ENCODE data around the gene QDPR.
A peak's percentile ranks its signal among the peaks of the same experiment; 100 is the strongest.

The QDPR gene

GRCh38 chr4:17526695-17527477, 15.0 kb upstream of the QDPR start:
- FAIRE-seq = no peak

- no peak for FAIRE-seq
Observed at GRCh38 chr4:17523662-17524061, 11.8 kb upstream of the QDPR start.

GRCh38 chr4:17521595-17521994, 9.7 kb upstream of the QDPR start:
- FAIRE-seq = no peak

- FAIRE-seq = no peak
Observed at GRCh38 chr4:17517664-17518063, 5.8 kb upstream of the QDPR start.

GRCh38 chr4:17516980-17517379, 5.1 kb upstream of the QDPR start:
- no peak for FAIRE-seq

DNA sequence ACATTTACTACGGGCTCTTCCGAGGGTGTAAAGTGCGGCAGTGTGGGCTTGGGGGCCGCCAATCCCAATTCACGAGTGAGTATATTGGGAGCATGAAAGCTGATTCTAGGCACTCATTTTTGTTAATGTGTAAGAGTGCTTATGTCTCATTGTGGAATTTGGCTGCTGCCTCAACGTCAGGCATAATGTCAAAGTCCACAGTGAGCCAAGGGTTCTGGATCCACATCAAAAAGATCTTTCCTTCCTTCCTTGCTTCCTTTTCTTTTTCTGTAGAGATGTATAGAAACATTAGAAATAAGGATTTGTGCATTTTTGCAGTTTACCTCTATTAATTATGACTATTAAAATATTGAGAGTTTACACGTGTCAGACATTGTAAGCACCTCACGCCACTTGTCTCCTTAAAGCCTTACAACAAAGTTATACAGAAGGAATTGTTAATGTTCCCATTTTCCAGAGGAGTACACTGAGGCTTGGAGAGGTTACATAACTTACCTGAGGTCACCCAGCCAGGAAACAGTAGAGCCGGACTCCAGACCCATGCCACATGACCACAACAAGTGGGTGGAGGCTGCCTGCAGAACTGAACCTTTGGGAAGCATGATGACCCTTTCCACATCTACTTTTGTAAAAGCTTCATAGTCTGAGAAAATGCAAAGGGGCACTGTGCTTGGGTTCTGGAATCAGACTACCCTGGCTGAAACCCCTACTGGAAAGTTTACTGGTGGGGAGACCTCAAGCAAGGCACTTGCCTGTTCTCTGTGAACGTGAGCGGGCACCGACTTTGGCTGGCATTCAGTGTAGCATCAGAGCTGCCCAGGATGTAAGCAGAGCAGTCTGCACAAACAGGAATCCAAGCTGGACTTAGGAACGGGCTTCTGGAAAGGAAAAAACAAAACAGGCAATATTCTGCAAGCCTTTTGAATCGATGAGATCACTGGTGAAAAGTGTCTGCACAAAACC, 3.8 kb upstream of the QDPR start:
- FAIRE-seq = no peak

GRCh38 chr4:17514865-17515264, 3.0 kb upstream of the QDPR start, which contains the start of gene CLRN2:
Gene CLRN2, plus strand, starts transcription at chr4:17515165. Its CDS starts 102 bp downstream, at chr4:17515267.
- FAIRE-seq = no peak

GRCh38 chr4:17512973-17513665, 1.2 kb upstream of the QDPR start:
- no peak for FAIRE-seq

GRCh38 chr4:17511509-17511949, 361 bp downstream of the QDPR start:
- FAIRE-seq = no peak

DNA sequence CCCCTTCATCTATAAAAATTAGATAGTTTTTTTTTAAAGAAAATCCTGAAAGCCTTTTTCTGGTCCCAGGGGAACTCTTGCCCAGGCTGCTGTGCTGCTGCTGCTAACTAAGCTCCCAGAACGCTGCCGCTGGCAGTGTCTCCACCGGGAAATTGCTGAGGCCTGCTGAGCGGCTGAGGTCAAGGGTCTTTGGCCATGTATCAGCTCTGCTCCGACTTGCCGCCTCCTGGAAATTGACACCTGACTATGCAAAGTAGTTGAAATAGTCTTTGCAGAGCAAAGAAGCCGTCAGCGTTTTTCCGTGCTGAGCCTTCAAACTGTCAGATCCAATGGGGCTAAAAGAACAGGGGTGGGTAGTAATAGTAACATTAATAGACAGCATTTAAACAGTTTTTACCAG, 839 bp downstream of the QDPR start:
- FAIRE-seq = no peak

GRCh38 chr4:17510582-17510981, 1.3 kb downstream of the QDPR start:
- FAIRE-seq = no peak

GRCh38 chr4:17504081-17504480, 7.8 kb downstream of the QDPR start:
- no peak for FAIRE-seq

GRCh38 chr4:17502756-17503155, 9.1 kb downstream of the QDPR start:
- FAIRE-seq = no peak

- no peak for FAIRE-seq
Observed at GRCh38 chr4:17500574-17500973, 11.3 kb downstream of the QDPR start.

DNA sequence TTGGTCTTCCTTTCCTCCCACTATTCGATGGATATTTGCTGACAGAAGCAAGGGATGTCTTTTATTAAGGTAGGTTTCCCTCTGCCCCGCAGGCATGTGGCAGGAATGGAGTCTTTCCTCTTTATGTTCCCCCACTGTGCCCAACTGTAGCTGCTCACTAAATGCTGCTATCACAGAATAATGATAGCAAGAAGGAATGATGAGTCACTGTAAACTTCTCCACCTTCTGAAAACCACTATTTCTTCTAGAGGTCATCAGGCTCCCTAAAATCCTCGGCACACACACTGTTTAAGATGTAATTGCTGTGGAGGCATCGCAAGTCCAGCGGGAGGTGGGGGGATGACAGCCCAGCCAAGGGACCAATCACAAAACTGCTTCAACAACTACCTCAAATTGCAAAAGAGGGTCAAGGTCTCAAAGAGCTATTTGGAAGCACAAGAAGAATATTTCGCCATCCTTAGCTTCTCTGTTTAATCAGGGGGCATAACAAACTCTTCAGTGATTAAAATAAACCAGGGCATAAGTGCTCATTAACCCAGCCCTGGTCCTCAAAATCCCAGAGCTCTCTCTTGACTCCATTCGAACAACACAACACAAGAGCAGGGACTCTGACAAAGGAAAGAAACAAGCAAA, 13.9 kb downstream of the QDPR start:
- no peak for FAIRE-seq

DNA sequence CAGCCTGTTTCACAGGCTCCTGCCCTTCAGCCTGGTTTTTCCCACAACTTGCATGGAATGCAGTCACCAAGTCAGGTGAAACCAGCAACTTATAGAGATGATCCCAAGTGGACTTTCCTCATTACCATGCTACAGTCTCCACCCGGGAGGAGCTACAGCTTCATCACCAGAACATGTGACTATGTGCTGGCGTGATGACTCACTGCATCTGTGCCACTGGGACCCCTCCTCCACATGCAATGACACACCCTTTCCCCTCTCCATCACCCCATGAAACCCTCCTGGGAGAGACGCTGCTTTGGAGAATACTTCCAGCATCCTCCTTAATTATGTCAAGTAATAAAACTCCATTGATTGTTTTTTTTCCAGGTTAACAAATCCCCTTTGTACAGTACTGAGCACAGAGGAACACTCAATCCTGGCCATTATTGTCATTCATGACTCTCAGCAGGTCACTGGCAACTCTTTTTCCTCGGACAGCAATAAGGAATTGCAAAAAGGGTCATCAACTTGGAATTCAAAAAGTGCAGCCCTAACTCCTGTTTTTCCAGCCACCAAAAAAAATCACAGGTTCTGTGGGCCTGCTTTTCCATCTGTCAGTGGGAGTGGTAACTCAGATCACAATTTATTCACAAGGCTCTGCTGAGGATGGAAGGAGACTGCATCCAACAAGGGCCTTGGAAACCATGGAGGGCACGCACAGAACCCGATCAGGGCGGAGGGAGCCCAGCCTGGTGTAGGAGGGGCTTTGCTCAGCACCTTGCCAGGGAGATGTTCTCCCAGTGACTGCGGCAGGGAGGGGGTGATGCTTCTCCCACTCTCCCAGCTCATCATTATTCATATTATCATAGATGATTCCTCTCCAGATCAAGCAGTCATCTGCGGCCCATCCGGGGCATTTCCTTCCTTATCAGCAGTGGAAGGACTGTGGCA, 17.4 kb downstream of the QDPR start:
- FAIRE-seq = no peak

DNA sequence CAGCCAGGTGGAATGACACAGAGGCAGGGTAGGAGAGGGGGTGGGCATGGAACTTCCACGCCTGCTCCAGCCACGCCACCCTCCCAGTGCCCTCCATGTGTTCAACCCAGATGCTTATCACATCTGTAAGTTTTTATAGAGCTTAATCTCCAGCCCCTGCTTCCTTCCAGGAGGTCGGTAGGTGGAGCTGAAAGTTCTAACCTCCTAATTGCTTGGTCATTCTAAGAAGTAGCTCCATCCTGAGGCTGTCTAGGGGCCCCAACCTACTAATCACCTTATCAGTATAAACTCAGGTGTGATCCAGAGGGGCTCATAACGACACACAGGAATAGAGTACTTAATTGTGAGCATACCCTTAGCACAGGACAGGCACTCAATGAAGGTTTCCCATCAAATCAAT, 18.3 kb downstream of the QDPR start:
- FAIRE-seq = no peak

GRCh38 chr4:17492876-17493275, 19.0 kb downstream of the QDPR start:
- no peak for FAIRE-seq

GRCh38 chr4:17492058-17492741, 19.7 kb downstream of the QDPR start:
- FAIRE-seq = no peak

- FAIRE-seq = no peak
Observed at GRCh38 chr4:17491196-17491595, 20.7 kb downstream of the QDPR start.

DNA sequence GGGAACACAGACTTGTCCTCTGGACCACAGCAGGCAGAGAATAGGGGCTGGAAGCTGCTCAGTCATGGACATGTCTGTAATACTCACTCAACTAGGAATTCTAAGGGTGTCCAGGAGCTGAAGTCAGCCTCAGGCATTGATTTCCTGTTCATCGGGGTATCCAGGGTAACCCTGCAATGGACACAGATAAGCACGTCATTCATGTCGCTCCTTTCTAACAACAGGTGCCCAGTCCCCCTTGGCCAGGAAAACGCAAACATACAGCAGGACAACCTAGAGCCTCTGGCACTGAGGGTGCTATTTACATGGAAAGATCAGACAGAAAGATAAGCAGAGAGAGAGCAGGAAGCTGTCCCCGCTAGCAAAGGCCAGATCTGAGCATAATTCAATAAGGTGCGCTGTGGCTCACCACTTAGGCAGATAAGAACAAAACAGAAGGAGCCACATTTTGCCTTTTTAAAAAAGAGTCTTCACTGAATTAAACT, 21.3 kb downstream of the QDPR start:
- FAIRE-seq = peak; percentile 93

All from islet of Langerhans (tissue), 1 donor.